ENCODE data around the gene OR7D2.

Gene OR7D2

DNA sequence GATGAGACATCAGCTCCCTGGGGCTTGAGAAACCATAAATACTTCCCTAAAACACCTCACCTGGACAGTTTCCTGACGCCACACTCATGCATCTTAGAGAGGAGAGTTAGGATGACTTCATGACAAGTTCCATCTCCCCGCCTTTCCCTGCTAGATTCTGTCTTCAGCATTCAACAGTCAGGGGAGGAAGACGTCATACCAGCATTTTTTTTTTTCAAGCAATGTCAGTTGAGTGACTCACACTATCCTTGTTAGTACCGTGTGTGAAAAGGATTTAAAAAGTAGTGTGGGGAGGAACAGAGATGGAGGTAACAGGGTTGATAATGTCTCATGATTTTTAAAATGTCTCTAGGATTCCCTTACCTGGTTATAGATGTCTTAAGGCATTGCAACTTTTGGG lies at the start of gene OR7D2:
Gene OR7D2, plus strand, starts transcription at position 79 of the 400 bp plus-strand sequence. CDS start 6,803 bp downstream, outside the sequence.
- DNase-seq (ENCODE audit: low read depth, low spot score) = no peak
- H3K27ac ChIP-seq = no peak within 1 kb of the TSS

DNA sequence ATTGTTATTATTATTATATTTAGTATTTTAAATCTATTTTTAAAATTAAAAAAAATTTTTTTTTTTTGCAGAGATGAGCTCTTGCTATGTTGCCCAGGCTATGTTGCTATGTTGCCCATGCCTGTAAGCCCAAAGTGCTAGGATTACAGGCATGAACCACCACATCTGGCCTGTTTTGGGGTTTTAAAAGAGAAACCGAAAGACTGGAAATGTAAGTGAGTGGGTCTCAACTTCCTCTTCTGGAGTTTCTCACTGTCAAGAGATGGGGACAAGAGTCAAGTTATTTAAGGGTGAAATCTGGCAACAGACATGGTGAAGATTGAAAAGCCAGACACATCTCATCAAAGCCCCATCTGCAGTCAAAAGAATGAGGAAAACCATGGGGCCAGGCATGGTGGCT lies 47.8 kb upstream of the OR7D2 start:
- no peak overlapping the region for H3K27ac ChIP-seq
- DNase-seq (ENCODE audit: low read depth, low spot score) = no peak

DNA sequence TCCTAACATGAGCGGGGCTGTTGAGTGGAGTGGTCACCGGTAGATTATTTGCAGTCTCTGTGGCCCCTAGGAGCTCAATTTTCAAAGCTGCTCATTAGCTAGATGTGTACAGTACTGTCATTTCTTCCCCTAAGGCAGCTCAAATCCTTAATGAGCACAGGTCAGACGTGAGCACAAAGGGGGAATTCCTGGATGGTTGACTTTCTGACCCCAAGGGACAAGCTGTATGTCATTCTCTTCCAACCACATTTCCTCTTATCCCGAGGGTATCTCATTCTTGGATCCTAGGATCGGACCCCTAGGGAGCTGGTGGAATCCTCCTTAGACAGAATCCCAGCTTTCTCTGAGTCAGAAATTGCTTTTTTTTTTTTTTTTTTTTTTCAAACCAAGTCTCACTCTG lies 46.4 kb upstream of the OR7D2 start:
- DNase-seq (ENCODE audit: low read depth, low spot score) = no peak

DNA sequence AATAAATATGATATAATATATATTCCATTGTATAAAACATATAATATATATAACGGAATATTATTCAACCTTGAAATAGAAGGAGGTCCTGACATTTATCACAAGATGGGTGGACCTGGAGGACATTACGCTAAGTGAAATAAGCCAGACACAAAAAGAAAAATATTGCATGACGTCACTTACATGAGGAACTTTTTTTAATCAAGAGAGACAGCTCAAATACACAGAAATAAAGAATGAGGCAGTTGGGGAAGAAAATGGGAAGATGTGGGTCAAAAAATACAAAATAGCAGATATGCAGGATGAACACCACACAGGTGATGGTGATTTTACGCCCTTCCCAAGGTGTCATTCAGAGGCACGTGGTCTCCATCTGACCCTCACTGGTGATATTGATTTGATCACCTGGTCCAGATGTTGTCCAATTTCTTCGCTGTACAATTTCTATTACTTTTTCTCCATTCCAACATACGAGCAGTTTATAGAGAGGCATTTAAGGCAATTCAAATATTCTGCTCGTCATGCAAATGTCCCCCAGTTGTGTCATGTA lies 39.1 kb upstream of the OR7D2 start:
- no peak for DNase-seq (ENCODE audit: low read depth, low spot score)
- H3K27ac ChIP-seq = peak overlapping the region; percentile 50

More for the DNA sequence above, 46.4 kb upstream of the OR7D2 start:
- H3K27ac ChIP-seq = no peak overlapping the region

DNA sequence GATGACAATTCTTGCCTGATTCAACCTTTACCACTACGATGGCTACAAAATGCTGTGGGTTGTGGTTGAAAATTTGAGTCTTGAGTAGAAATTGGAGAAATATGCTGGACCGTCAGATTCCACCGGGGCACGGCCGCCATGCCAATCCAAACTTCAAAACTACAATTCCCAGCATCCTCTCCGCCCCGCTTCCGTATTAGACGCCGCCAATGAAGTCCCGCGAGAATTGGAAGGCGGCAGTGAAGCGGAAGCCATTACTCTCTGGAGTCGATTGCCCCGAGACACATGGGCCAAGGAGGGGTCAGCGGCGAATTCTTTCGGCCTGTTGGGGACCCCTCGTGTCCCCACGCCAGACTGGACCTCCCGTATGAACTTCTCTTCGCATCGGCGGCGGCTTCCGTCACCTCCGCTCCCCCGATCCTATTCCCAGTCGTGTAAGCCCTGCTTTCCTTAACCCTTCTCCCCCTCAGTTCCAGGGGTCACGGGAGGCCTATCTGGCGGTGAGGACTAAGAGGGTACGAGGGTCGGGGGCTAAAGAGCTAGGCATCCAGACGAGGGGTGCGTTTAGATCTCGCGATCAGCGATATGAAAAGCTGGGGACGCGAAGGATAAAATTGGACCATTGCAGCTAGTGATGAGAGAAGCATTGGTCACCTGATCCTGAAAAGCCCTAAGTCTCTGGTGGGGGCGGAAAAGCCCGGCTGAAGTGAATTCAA lies 38.5 kb upstream of the OR7D2 start, which contains the start of gene ZNF317:
Gene ZNF317, plus strand, starts transcription at position 239 of the 716 bp plus-strand sequence. CDS start 15,620 bp downstream, outside the sequence.
- DNase-seq (ENCODE audit: low read depth, low spot score) = peak; percentile 62

GRCh38 chr19:9144920-9145319 lies 33.9 kb upstream of the OR7D2 start:
- H3K27ac ChIP-seq = no peak overlapping the region
- DNase-seq (ENCODE audit: low read depth, low spot score) = no peak

More for the DNA sequence above, 38.5 kb upstream of the OR7D2 start, which contains the start of gene ZNF317:
- H3K27ac ChIP-seq = peak within 1 kb of the TSS; percentile 50

DNA sequence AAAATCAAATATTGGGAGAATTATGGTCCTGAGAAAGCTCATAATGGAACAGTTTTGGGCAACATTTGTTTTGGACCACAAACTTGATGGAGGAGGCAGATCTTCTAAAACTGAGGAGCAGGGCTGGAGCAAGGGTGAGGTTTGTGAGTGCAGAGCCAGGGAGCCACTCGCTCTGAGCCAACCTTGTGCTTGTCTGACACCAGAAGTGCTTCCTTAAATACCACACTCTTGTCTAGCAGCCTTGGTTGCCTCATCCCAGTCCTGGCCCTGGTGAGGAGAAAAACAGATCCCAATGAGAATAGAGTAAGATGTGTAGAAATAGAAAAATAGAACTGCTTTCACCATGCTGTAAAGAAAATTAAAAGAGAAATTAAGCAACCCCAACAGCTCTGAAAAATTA lies 31.9 kb upstream of the OR7D2 start:
- no peak overlapping the region for H3K27ac ChIP-seq
- DNase-seq (ENCODE audit: low read depth, low spot score) = no peak

DNA sequence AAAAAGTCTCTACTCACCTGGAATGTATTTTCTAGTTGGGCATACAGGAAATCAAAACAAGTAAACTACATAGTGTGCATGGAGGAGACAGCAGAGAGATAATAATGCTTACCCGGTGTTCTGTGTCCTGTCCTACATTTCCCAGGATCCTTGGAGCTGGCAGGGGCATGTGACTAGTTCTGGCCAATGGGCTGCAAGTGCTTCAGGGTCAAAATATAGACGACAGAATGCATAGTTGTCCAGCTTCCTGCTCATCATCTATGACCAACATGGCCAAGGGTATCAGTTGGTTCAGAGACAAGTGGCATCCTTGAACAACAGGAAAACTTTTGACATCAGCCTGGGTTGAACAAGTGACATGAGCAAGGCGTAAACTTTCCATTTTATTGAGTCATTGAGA lies 30.1 kb upstream of the OR7D2 start:
- no peak for DNase-seq (ENCODE audit: low read depth, low spot score)
- no peak overlapping the region for H3K27ac ChIP-seq

- peak overlapping the region; percentile 18 for H3K27ac ChIP-seq
- peak; percentile 10 for DNase-seq (ENCODE audit: low read depth, low spot score)
Measured at GRCh38 chr19:9149997-9150396, 28.8 kb upstream of the OR7D2 start.

DNA sequence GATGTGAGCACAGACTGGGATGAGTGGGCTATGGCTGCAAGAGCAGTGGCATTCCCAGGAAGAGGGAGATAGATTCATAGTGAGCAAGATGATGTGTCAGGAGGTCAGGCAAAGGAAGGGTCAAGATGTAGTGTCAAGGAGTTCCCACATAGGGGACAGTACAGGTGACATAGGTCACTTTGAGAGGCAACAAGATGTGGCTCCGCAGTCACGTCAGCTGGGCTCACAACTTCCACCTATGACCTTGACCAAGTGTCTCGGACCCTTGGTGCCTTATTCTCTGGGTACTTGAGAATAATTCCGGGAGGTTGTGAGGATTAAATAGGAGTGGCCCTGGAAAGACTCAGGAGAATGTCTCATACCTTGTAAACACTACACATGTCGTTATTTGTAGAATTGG lies 28.1 kb upstream of the OR7D2 start:
- H3K27ac ChIP-seq = peak overlapping the region; percentile 18
- no peak for DNase-seq (ENCODE audit: low read depth, low spot score)

GRCh38 chr19:9151367-9151766 lies 27.4 kb upstream of the OR7D2 start:
- no peak overlapping the region for H3K27ac ChIP-seq
- DNase-seq (ENCODE audit: low read depth, low spot score) = no peak

DNA sequence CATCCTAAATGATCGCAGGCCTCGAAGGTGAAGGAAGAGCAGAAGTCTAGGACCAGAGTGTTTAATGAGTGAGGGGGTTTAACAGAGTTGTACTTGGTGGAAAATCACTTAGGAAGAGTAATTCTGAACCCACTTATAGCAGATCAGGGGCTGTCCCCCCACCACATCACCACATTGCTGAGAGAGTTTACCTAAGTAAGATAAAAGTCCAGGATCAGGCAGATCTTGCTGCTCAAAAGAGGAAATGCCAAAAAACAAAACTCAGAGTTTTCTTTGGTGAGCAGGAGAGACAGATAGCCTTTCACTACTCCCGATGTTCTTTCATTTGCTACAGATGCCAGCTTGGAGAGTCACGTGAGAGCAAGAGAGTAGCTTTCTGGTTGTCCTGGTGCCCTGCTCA lies 23.2 kb upstream of the OR7D2 start:
- no peak for DNase-seq (ENCODE audit: low read depth, low spot score)

GRCh38 chr19:9156304-9156703 lies 22.5 kb upstream of the OR7D2 start:
- no peak for DNase-seq (ENCODE audit: low read depth, low spot score)
- H3K27ac ChIP-seq = no peak overlapping the region

More for the DNA sequence above, 23.2 kb upstream of the OR7D2 start:
- no peak overlapping the region for H3K27ac ChIP-seq

GRCh38 chr19:9159891-9160290 lies 18.9 kb upstream of the OR7D2 start:
- H3K27ac ChIP-seq = no peak overlapping the region
- DNase-seq (ENCODE audit: low read depth, low spot score) = no peak

DNA sequence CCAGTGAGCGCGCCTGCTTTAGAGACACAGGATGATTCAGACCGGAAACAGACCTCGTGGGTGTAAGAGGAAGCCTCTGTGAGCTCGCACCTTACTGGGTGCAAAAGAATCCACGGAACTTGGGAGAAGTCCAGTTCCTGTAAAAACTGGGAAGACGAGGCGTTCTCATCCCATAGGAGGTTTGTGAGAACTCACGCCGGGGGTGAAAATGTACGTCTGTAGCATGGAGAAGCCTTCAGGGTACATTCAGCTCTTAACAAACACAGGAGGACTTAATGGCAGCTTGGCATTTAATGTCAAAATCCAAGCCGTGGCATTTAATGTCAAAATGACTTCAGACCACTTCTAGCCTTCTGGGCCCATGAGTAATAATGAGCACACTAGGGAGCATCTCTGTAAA lies 17.4 kb upstream of the OR7D2 start:
- DNase-seq (ENCODE audit: low read depth, low spot score) = no peak
- no peak overlapping the region for H3K27ac ChIP-seq

GRCh38 chr19:9165261-9165660 lies 13.5 kb upstream of the OR7D2 start:
- no peak overlapping the region for H3K27ac ChIP-seq
- DNase-seq (ENCODE audit: low read depth, low spot score) = no peak

DNA sequence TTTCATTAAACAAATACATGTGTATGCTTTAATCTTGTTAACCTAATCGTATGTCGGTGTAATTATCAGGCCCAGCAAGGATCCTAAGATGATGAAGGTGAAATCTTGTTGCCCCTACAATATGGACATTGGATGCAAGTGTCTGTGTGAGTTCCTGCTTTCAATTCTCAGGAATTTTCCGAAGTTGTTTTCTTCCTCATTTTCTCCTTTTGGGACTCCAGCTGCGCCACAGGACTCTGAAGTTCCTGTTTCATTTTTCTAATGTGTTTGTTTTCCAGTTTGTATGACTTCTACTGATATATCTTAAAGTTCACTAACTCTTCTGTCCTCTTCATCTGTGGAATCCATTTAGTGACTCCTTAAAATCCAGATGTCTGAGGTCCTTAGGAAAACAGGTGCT lies 11.9 kb upstream of the OR7D2 start:
- H3K27ac ChIP-seq = no peak overlapping the region
- no peak for DNase-seq (ENCODE audit: low read depth, low spot score)

- H3K27ac ChIP-seq = no peak overlapping the region
- DNase-seq (ENCODE audit: low read depth, low spot score) = no peak
Measured at GRCh38 chr19:9171393-9171991, 7.3 kb upstream of the OR7D2 start.

DNA sequence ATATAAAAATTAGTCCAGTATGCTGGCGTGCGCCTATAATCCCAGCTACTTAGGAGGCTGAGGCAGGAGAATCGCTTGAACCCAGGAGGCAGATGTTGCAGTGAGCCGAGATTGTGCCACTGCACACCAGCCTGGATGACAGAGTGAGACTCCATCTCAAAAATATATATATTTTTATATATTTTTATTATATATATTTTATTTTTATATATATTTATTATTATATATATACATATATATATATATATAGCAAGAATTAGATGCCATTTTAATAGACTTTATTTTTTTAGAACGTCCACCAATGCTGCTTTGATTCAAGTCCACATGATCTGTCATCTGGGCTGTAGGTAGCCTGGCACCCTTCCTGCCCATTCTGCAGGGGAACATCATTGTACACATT lies 3.5 kb upstream of the OR7D2 start:
- no peak overlapping the region for H3K27ac ChIP-seq
- no peak for DNase-seq (ENCODE audit: low read depth, low spot score)

- no peak overlapping the region for H3K27ac ChIP-seq
- no peak for DNase-seq (ENCODE audit: low read depth, low spot score)
Measured at GRCh38 chr19:9183000-9183399, 4.2 kb downstream of the OR7D2 start.

- no peak for DNase-seq (ENCODE audit: low read depth, low spot score)
- no peak overlapping the region for H3K27ac ChIP-seq
Measured at GRCh38 chr19:9187191-9187590, 8.4 kb downstream of the OR7D2 start.

- no peak overlapping the region for H3K27ac ChIP-seq
- no peak for DNase-seq (ENCODE audit: low read depth, low spot score)
Measured at GRCh38 chr19:9189535-9189934, 10.8 kb downstream of the OR7D2 start.
